HG03039 (cell line): ENCODE results near the gene ADGRD2.

Experiments
- ATAC-seq: cut with Tn5 transposase; IDR thresholded peaks from one replicate; pipeline ENCODE4 v1.9.1; 2021; ENCODE audit warnings: mild to moderate bottlenecking, moderate library complexity; ENCODE audit not compliant: unreplicated experiment

ADGRD2 gene

DNA sequence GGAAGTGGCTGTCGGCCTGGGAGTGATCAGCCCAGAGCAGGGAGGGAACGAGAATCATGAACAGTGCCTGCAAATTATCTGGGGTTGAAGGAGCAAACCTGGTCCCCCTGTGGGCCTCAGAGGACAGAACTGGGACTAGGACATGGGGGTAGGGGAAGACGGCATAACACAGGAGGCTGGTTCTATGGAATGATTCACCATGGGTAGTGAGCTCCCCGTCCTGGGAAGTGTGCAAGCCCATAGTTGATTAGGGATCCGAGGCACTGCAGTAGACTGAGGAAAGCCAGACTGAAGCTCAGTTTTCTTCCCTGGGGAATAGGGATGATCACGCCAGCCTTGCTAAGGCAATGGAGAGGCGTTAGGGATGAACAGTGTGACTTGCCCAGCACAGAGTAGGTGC is 5.6 kb downstream of the ADGRD2 start:
- ATAC-seq = no peak

DNA sequence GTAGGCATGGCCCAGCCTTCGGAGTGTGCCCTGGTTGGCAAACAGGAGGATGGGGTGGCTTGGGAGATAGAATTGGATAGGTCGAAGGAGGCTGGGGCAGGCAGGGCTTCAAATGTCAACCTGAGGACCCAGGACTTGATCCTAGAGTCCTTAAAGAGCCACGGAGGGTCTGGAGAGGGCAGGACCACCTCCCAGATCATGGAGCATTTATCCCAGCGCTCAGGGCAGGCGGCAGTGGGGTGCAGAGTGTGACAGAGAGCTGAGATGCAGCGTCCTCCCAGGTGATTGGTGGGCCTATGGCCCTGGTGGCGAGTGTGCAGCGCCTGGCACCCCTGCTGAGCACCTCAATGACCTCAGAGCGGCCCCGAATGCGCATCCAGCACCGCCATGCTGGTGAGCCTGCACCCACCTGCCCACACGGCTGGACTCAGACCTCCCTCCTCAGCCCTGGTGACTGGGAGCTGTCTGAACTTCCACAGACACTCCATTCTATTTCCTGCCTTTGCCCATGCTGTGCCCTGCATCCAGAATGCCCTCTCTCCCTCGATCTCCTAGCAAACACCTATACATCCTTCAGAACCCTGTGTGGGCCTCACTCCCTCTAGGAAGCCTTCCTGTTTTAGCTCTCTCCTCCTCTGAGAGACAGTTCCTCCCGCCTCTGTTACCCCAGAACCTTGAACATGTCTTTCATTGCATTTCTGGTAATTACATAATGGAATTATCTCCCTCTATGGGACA is 6.3 kb downstream of the ADGRD2 start:
- no peak for ATAC-seq

DNA sequence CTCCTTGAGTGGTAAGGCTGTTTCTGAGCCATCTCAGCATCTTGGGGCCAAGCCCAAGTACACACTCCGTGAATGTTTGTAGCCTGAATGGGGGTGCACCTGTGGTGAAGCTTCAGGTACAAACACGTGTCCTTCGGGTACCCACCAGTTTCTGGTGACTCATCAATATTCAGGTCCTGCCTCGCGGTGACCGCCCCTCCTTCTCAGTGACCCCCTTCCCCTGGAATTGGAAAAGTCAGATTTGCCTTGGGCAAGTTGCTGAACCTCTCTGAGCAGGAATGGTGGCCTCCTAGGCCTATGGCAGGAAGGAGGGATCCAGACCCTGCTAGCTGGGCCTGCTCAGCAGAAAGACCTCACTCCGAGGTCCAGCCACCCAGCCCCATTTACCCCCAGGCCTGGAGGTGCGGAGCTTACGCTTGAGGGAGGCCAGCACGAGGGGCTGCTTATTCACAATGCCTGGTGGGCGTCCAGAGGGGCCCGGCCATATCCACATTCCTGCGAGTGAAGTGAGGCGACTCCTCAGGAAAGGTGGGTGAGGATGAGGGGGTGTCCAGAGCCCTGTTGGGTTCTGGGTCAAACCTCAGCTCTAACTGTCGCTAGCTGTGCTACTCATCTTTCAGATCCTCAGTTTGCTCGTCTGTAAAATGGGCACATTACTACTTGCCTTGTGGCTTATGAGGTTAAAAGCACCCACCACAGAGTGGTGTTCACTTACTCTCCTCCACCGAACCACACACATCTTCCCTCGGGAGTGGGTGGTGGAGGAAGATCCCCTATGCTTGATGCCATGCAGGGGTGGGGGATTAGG is 7.0 kb downstream of the ADGRD2 start:
- ATAC-seq = no peak

DNA sequence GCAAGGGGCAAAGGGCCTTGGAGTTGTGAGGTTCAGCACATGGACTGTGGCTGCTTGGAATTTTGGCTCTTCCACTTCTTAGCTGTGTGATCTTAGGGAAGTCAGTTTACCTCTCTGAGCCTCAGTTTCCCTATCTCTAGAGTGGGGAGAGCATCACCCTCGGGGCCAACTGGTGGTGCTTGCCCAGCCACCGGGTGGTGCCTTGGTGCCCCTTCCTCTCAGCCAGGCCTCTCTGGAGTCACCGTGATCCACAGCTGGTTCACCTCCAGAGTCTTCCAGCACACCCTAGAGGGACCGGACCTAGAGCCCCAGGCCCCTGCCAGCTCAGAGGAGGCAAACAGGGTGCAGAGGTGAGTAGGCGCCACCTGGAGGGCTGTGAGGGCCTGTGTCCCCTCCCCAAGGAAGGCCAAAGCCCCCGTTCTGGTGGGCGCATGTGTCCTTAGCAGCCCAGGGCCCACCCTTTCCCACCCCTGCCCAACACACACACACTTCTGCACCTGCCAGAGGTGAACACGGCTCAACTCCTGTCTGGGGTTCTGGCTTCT is 7.7 kb downstream of the ADGRD2 start:
- no peak for ATAC-seq

DNA sequence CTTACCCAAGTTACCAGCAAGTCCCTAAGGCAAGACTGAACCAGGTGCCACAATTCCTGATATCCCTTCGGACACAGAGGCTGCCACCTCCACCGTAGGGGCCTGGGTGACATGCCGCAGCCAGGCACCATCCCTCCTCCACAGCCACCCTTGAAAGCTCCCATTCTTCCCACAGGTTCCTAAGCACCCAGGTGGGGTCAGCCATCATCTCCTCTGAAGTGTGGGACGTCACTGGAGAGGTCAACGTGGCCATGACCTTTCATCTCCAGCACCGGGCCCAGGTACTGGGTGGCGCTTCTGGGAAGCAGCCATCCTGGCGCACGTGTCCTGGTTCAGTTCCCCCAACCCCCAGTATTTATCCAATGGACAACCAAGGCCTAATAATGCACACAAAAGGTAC is 8.2 kb downstream of the ADGRD2 start:
- ATAC-seq = no peak

DNA sequence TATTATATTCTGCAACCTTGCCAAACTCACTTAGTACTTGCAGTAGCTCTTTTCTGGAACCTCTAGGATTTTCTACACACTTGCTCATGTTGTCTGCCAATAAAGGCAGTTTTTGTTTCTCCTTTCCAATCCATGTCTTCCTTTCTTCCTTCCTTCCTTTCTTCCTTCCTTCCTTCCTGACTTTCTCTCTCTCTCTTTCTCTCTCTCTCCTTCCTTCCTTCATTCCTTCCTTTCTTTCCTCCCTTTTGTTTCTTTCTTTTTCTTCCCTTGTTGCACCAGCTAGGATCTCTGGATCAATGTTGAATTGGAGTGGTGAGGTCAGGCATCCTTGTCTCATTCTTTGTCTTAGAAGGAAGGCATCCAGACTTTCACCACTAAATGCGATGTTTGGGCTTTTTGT is 12.5 kb downstream of the ADGRD2 start:
- ATAC-seq = no peak

DNA sequence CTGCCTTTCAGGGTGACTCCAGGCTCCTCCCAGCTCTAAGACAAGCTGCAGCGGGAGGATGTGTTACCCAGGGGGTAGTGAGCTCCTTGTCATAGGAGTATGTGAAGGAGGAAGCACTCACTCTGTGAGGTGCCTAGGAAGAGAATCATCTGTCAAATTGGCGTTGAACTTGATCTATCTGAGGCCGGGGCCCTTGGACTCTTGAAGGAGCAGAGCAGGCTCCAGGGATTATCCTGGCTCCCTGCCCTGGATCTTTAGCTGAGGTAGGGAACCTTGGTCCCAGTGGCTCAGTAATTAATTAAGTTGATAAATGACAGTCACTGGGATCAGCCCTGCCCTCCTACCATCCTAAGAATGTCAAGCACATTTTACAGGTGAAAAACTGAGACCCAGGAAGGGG is 15.5 kb downstream of the ADGRD2 start:
- ATAC-seq = no peak

DNA sequence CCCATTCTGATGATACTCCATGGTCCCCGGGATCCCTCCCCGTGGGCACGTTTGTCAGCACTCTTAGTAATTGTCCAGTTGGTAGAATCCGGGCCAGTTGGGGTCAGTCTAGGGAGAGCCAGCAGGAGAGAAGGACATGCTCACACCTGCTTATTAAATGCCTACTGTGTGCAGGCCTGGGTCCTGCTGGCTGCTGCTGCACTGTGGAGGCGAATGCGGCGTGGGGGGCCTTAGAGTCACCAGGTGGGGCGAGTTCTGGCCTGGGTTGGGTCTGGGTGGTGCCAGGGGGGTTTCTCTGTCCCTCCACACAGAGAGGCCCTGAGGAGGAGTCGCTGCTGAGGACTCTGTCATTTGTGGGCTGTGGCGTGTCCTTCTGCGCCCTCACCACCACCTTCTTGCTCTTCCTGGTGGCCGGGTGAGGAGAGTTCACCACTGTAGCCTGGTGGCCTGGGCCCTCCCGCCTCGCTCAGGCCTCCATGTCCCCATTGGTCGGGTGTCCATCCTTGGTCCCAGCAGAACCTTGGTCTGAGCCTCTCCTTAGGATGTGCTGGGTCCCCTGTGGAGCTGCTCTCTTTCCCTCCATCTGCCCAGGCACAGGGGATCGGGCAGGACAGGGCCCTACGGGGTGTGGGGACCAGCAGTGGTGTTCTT is 17.3 kb downstream of the ADGRD2 start:
- ATAC-seq = no peak

DNA sequence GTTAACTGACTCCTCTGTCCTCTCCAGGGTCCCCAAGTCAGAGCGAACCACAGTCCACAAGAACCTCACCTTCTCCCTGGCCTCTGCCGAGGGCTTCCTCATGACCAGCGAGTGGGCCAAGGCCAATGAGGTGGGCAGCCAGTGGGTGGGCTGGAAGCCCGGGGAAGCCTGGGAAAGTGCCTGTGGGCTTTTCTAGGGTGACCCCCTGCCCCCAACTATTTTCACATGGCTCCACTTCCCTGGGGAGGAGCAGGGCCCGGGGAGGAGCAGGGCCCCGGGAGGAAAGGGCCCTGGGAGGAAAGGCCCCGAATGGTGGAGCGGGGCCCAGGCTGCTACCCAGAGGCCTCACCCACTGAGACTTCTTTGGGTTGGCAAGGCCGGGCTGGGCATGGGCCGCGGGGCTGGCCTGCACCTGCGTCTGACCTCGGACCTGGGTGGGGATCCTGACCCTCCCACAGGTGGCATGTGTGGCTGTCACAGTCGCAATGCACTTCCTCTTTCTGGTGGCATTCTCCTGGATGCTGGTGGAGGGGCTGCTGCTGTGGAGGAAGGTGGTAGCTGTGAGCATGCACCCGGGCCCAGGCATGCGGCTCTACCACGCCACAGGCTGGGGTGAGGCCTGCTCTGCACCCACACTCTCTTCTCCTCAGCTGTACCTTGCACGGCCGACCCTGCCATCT is 17.9 kb downstream of the ADGRD2 start:
- ATAC-seq = no peak

DNA sequence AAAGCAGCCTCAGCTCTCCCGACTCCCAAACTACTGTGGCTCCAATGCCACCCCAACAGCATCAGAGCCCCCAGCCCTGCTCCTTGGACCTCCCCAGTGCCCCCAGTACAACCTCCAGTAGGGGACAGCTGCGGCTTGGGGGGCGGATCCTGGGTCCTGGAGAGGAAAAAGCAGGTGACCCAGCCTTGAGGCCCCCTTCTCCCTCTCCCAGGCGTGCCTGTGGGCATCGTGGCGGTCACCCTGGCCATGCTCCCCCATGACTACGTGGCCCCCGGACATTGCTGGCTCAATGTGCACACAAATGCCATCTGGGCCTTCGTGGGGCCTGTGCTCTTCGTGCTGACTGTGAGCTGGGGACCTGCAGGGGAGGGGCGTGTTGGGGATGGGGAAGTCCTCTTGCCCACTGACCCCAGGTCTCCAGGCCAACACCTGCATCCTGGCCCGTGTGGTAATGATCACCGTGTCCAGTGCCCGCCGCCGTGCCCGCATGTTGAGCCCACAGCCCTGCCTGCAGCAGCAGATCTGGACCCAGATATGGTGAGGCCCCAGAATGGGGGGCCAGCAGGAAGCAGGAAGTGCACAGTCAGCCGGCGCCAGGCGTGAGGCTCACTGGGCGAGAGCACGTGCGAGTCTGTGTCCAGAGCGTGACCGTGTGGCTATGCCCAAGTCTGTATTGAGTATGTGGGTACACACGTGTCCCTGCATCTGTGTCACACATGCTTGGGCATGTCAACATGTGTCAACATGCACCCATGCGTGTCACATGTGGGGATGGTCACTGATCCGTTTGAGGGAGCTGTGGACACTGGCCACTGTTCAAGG is 19.0 kb downstream of the ADGRD2 start:
- ATAC-seq = no peak

DNA sequence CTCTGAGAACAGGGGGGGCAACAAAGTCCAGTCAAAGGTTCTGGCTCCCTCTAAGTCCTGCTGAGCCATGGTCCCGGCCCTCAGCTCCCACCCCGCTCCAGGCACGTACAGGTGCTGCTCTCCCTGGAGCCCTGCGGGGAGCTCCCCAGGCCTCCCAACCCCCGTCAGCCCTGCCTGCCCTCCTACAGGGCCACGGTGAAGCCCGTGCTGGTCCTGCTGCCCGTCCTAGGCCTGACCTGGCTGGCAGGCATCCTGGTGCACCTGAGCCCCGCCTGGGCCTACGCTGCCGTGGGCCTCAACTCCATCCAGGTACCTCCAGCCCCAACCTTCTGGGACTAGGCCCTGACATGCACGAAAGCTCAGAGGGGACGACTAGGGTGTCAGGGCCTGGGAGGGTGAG is 20.1 kb downstream of the ADGRD2 start:
- ATAC-seq = no peak

DNA sequence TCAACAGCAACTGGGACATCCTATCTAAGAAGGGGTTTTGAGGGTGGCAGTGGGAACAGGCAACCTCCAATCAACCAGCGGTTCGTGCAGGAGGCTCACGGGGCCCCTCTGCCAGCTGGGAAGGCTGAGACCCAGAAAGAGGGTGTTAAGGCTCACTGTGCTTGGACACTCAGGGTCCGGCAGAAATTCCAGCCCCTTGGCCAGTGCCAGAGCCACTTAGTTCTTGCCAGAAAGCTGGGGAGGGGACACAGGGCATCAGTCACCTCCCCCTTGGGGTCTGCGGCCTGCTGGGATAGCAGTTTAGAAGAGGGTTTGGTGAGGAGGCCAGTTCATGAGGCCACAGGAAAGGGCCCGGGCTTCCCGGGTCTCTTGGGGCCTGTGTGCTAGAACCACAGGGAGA is 20.5 kb downstream of the ADGRD2 start:
- ATAC-seq = no peak

DNA sequence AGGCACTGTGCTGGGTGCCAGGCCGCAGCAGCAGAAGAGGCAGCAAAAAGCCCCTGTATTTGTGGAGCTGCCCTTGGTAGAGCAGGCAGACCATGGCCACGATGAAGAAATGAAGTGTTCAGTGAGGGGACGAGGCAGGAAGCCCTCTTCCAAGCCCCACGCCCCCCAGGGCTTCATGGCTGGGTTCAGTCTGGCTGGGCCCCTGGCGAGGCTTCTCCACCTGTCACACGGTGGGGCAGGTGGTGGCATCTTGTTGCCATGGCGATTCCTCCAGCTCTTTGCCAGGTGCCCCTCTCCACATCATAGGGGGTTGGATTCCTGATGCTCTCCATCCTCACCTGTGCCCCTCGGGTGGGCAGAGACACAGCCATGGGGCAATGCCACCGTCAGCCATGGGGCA is 21.5 kb downstream of the ADGRD2 start:
- no peak for ATAC-seq

DNA sequence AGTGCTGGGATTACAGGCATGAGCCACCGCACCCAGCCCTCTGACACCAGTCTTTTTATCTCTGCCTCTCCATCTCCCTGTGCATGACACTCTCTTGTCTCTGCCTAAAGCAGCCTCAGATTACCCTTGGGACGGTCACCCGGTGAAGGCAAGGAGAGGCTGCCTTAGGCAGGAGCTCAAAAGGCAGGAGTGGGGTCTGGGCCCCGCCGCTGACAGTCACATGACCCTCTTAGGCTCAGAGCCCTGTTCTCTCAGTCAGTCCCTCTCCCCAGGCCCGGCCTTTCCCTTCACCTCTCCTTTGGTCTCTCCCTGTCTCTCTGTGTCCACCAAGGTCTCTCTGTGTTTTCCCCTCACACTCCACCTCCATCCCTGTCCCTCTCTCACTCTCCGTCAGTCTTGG is 22.5 kb downstream of the ADGRD2 start:
- ATAC-seq = no peak

DNA sequence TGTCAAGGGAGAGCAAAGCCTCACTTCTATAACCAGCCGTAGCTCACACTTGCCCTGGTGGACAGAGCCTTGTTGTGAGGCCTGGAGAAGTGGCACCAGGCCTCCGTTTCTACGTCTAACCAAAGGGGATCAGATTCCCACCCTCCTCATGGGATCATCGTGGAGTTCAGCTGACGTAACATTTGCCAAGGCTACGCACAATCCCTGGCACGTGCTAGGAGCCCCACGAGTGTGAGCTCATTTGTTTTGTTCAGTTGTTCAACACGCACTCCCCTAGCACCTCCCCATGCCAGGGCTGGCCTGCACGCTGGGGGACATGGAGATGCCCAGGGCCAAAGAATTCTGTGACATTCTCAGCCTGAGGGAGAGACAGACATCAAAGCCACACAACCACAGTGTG is 23.1 kb downstream of the ADGRD2 start:
- ATAC-seq = no peak

DNA sequence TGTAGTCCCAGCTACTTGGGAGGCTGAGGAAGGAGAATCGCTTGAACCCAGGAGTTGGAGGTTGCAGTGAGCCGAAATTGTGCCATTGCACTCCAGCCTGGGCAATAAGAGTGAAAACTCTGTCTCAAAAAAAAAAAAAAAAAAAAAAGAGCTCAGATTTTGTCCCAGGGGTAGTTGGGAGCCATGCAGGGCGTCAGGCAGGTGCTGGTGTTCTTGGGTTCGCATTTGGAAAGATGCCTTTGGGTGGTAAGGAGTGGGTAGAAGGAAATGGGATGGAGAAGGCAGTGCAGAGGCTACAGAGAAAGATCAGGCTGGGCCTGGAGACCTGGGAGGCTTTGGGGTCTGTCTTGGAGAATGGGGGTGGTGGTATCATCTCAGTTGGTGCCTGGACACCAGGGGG is 23.9 kb downstream of the ADGRD2 start:
- no peak for ATAC-seq

DNA sequence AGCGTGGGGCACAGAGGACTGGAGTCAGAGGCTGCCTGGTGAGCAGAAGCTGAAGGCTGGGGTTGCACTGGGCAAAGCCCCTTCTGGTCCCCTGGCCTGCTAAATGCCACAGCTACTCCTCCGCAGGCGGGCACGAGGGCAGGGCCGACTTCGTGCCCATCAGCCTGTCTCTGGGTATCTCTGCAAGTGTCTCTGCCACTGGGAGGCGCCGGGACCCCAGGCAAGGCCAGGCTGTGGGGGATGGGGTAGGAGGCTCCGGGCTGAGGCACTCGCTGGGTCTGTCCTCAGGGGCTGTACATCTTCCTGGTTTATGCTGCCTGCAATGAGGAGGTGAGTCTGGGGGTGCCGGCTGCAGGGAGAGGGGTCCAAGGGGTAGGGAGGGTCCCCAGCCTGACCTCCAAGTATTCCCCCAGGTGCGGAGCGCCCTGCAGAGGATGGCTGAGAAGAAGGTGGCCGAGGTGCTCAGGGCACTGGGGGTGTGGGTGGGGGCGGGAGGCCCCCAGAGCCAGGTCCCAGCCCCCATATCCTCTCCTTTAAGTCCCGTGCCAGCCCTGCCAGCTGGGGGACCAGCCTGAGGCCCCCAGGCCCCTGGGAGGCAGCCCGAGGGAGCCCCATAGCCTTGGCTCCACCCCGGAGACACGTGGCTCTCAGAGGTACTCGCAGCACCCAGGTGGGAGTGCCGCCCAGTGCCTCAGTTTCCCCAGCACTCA is 25.1 kb downstream of the ADGRD2 start:
- no peak for ATAC-seq

DNA sequence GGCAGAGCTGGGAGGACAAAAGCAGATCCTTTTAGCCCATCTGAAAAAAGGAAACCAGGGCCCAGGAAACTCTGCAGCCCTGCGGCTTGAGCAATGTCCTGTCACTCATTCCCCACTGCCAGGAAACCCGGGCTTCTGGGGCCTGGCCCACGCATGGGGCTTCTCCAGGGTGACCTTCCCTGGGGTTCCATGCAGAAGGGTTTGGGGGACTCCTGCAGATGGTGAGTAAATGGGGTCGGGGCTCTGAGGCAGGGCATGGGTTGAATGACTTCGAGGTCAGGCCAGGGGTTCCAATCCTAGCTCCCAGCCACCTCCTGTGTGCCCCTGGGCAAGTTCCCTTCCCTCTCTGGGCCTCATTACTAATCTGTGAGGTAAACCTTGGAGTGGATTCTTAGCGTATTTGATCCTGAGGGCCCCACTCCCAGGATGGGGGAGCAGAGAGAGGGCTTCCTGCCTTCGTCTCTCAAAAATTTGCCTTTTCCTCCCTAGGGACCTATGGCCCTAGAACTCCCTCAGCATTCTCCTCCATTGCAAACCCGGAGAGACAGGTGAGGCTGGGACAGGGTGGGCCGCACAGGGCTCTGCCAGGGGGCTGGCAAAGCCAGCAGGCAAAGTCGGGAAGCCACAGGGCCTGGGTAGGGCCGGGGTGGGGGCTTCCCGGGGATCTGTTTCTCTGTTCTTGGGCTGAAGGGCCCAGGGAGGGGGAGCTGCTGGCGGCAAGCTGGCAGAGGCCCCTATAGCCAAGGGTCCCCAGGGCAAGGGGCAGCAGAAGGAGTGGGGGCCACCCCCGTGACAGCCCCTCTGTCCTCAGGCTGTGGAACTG is 25.8 kb downstream of the ADGRD2 start:
- no peak for ATAC-seq

DNA sequence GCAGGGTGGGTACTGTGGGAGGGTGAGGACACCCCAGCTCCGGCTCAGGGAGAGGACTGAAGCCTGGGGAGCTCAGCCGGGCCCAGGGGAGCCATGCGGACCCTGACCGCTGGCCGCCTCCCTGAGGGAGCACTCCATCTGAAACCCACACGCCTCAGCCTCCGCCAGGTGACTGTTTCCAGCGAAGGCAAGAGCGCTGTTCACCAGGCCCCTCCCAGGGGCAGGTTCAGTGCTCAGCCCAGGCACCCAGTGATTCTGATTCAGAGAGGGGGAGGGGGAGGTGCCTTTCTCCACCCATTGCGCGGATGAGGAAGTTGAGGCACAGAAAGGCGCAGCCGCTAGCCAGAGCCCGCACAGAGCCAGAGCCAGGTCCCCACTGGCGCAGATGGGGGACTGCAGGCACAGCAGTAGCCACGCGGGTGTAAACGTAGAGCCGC is 27.0 kb downstream of the ADGRD2 start:
- no peak for ATAC-seq
